Immature natural killer cell (primary cell): ENCODE data around the gene IFRD2. TPM values are rescaled to one million over a fixed set of nuclear protein-coding genes. Genes with fewer than 3 reads are reported as not detected.
"Not testable (repeated sequence)": the region's sequence is repeated elsewhere in the genome, so short reads cannot be mapped to it uniquely, and the experiment has no call there.

Experiments used
- DNase-seq, 3 donors: peaks; one replicate each; pipeline ENCODE4 v3.0.0; 2022; ENCODE audit warnings: mixed read lengths in 1 of 3
- H3K27ac Mint-ChIP-seq, 6 donors: one replicate each; pipeline ENCODE4 v1.8.0; 2020; ENCODE audit warnings: mixed read lengths in 6 of 6, mild to moderate bottlenecking in 5 of 6, inconsistent platforms in 4 of 6, moderate library complexity in 3 of 6
- H3K27me3 Mint-ChIP-seq, 3 donors: one replicate each; pipeline ENCODE4 v1.8.0; 2020 to 2021; ENCODE audit warnings: low read depth in 3 of 3, mild to moderate bottlenecking in 3 of 3, mixed read lengths in 3 of 3, moderate library complexity in 3 of 3, inconsistent platforms in 1 of 3
- H3K36me3 Mint-ChIP-seq, 3 donors: one replicate each; pipeline ENCODE4 v1.8.0; 2020; ENCODE audit warnings: mixed read lengths in 3 of 3, inconsistent platforms in 2 of 3, mild to moderate bottlenecking in 2 of 3
- H3K4me1 Mint-ChIP-seq, 2 donors: one replicate each; pipeline ENCODE4 v1.8.0; 2020; ENCODE audit warnings: inconsistent platforms in 2 of 2, mild to moderate bottlenecking in 2 of 2, mixed read lengths in 2 of 2, moderate library complexity in 1 of 2
- H3K4me3 Mint-ChIP-seq, 5 donors: one replicate each; pipeline ENCODE4 v1.8.0; 2020; ENCODE audit warnings: mild to moderate bottlenecking in 5 of 5, mixed read lengths in 5 of 5, inconsistent platforms in 3 of 5, moderate library complexity in 3 of 5
- H3K9me3 Mint-ChIP-seq, 6 donors: one replicate each; pipeline ENCODE4 v1.8.0; 2020; ENCODE audit warnings: mild to moderate bottlenecking in 6 of 6, mixed read lengths in 6 of 6, inconsistent platforms in 4 of 6, moderate library complexity in 3 of 6
- polyA plus RNA-seq, 3 donors: library from polyadenylated mRNA; unstranded; fragments of 300-500 nt; fragmentation: Illumina TruSeq; gene quantifications; one replicate each; pipeline ENCODE4 v1.2.3, GENCODE V29; 2021

The IFRD2 gene
- polyA plus RNA-seq, 3 donors from 2014 or later: 38.0 to 54.3 (median 51.3) TPM

DNA sequence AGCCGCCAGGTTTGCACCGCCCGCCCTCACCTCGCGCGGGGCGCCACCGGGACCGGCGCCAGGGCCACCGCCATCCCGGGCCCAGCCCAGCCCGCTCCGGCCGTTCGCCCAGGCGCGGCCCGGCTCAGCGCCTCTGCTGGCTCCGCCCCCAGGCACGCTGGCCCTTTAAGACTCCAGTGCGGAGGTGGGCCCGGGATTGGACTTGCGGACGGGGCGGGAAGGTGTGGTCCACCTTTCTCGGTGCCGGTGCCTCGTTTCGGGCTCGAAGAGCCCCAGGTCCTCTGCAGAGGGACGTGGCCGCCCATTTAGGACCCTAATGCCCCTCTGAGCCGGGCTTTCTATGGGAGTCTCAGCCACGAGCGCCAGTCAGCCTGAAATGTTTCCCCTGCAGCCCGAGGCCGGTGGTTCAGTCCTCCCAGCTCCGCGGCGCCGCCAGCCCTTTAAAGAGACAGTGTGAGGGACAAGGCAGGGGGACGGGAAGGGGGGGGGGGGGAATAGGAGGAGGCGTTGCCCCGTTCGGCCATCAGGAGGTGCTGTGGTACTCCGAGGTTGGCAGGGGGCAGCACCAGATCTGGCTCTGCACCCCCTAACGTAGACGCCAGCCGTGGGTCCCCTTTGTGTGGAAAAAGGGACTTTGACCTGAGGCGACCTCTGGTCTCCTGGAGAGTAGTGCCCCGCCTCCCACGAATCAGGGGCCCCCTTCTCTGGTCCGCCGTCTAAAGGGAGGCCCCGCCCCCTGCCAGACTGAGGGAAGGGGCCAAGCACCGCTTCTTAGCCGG lies 29.3 kb upstream of the IFRD2 start:
- Mint-ChIP-seq H3K27ac (peak overlapping the region; percentile 80 to 92 (median 88)), H3K27me3 (peaks cover 0 to 3% (median 2%) of the 10 kb centered on the region in 3 donors), H3K4me3 (peak overlapping the region; percentile 81 to 86 (median 85)), H3K4me1 (peaks cover 44 to 46% of the 10 kb centered on the region in 2 donors), H3K36me3 (no peaks in the 10 kb centered on the region), H3K9me3 (no peaks in the 10 kb centered on the region)
- DNase-seq: peak; percentile 80 to 82 (median 81)

DNA sequence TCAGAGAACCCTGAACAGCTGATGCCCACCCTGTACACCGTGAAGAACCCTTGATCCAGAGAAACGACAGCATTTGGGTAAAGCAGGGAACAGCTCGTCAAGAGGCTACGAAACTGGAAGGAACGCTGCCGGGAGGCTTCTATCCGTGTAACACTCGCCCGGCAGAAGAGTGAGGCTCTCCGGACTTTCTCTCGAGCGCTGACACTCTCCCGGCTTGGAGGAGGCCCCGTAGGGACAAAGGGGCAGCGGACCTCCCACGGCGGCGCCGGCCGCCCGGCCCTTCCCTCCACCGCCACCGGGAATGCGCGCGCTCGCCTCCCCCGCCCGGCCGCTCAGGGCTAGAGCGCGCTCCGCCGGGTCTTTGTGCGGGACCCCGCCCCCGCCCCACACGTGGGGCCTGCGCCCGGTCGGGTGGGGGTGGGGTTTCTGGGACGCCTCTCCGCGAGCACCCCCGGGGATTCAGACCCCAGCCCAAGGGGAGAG lies 28.7 kb upstream of the IFRD2 start:
- H3K9me3 Mint-ChIP-seq: no peaks in the 10 kb centered on the region
- peak overlapping the region; percentile 69 to 94 (median 90) for H3K27ac Mint-ChIP-seq
- H3K4me3 Mint-ChIP-seq: peak overlapping the region; percentile 91 to 96 (median 94)
- H3K4me1 Mint-ChIP-seq: peaks cover 48 to 50% of the 10 kb centered on the region in 2 donors
- H3K27me3 Mint-ChIP-seq: peaks cover 0 to 4% (median 4%) of the 10 kb centered on the region in 3 donors
- no peaks in the 10 kb centered on the region for H3K36me3 Mint-ChIP-seq
- no peak for DNase-seq

DNA sequence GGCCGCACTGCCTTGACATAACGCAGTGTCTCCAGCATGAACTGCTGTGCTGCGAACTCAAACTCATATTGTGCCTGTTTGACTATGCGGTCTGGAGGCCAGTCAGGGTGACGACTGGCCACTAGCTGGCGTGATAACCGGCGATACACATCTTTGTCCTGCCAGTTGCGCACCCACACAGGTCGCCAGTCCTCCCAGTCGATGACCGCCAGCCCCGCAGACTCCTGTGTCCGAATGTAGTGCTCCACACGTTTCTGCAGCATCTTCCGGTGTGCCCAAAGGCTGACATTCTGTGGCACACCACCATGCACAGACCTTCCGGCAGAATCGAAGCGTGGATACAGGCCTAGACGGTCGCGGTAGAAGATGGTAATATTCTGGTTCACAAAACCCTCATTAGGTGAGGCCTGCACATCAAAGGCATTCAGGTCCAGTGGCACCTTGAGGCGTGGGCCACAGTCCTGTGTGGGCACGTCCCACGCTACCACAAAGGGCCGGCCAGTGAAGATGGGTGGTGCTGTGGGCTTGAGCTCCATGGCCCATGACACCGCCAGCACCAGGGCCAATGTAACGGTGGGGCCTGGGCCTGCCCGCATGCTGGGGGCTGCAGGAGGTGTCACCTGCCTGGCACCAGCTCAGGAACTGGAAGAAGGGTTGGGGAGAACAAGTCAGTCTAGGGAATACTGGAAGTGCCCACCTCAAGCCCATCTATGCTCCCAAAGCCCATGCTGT lies 27.8 kb upstream of the IFRD2 start:
- H3K4me3 Mint-ChIP-seq: peak overlapping the region; percentile 91 to 96 (median 94)
- H3K36me3 Mint-ChIP-seq: peaks cover 0 to 3% (median 2%) of the 10 kb centered on the region in 3 donors
- no peak for DNase-seq
- no peaks in the 10 kb centered on the region for H3K9me3 Mint-ChIP-seq
- H3K4me1 Mint-ChIP-seq: peaks cover 49 to 51% of the 10 kb centered on the region in 2 donors
- peak overlapping the region in 5 of 6 donors; percentile 78 to 94 (median 90) for H3K27ac Mint-ChIP-seq
- peaks cover 0 to 4% (median 4%) of the 10 kb centered on the region in 3 donors for H3K27me3 Mint-ChIP-seq

DNA sequence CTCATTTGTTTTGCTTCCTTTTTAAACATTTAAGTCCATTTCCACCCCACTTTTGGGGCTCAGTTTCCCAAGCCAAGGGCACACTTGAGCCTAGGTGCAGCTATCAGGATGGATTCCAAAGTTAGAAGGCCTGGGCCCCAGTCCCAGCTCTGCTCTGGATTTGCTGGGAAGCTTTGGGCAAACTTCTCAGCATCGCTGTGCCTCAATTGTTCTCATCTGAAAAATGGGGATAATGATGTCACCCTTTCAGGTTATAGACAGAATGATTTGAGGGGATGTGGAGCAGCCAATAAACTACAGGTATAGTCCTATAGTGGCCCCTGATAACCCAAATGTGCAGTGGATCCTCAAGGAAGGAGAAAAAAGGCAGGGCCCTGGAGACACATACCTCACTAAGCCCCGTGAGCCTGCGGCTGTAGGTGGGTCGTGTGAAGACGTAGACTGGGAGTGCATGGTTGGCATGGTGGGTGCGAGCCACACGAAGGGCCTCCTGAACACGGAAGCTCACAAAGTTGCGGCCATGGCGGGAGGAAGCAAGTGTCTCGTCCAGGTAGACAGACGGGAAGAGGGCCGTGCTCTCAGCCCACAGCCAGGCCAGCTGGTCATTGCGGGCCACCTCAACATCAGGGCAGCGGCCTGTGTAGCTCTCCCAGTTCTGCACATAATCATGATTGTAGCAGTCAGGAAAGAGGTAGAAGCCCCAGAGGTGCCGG lies 27.1 kb upstream of the IFRD2 start:
- peaks cover 0 to 4% (median 3%) of the 10 kb centered on the region in 3 donors for H3K36me3 Mint-ChIP-seq
- peaks cover 0 to 4% (median 4%) of the 10 kb centered on the region in 3 donors for H3K27me3 Mint-ChIP-seq
- DNase-seq: no peak
- no peaks in the 10 kb centered on the region for H3K9me3 Mint-ChIP-seq
- peak overlapping the region; percentile 62 to 96 (median 74) for H3K4me3 Mint-ChIP-seq
- peak overlapping the region in 5 of 6 donors; percentile 74 to 79 (median 76) for H3K27ac Mint-ChIP-seq
- peaks cover 43 to 46% of the 10 kb centered on the region in 2 donors for H3K4me1 Mint-ChIP-seq

DNA sequence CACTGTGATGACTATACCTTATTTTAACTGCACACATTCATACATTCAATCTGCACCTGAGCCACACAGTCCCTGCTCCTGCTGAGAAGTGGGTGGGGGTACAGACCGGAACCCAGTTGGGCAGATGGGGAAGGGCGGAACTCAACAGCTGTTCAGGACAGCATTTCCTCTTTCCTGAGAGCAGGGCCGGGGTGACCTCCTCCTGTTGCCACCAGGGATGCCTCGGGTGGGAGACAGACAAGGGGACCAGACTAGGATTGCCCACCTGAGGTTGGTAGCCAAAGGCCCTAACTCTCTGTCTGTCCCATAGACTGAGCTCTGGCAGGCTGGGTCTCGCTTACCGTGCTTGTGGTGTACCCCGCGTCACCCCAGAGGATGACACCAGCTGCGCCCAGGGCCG lies 26.4 kb upstream of the IFRD2 start:
- H3K4me3 Mint-ChIP-seq: peak overlapping the region; percentile 65 to 96 (median 72)
- peak overlapping the region; percentile 71 to 79 (median 75) for H3K27ac Mint-ChIP-seq
- no peaks in the 10 kb centered on the region for H3K9me3 Mint-ChIP-seq
- peaks cover 0 to 4% (median 4%) of the 10 kb centered on the region in 3 donors for H3K27me3 Mint-ChIP-seq
- H3K4me1 Mint-ChIP-seq: peaks cover 48 to 49% of the 10 kb centered on the region in 2 donors
- peaks cover 0 to 6% (median 4%) of the 10 kb centered on the region in 3 donors for H3K36me3 Mint-ChIP-seq
- no peak for DNase-seq

DNA sequence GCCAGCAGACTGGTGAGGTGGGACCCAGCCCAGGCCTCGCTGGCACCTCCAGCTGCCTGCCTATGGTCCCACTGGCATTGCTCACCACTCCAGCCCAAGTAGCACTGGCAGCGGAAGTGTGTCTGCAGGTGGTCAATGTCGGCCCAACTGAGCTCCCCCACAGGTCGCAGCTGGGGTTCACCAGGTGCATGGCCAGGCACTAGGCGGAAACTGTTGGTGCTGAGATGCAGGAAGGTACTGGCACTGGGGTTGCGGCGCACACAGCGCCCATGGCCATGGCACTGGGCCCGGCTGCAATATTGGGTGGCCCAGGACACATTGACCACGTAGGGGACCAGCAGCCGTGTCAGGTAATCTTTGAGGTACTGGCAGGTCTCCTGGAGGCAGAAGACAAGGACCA lies 25.9 kb upstream of the IFRD2 start:
- Mint-ChIP-seq H3K4me1 (peaks cover 48 to 49% of the 10 kb centered on the region in 2 donors), H3K27ac (peak overlapping the region in 3 of 6 donors; percentile 74 to 79 (median 76)), H3K4me3 (peak overlapping the region in 4 of 5 donors; percentile 59 to 96 (median 72)), H3K9me3 (no peaks in the 10 kb centered on the region), H3K27me3 (peaks cover 0 to 4% (median 4%) of the 10 kb centered on the region in 3 donors), H3K36me3 (peaks cover 0 to 6% (median 4%) of the 10 kb centered on the region in 3 donors)
- no peak for DNase-seq

DNA sequence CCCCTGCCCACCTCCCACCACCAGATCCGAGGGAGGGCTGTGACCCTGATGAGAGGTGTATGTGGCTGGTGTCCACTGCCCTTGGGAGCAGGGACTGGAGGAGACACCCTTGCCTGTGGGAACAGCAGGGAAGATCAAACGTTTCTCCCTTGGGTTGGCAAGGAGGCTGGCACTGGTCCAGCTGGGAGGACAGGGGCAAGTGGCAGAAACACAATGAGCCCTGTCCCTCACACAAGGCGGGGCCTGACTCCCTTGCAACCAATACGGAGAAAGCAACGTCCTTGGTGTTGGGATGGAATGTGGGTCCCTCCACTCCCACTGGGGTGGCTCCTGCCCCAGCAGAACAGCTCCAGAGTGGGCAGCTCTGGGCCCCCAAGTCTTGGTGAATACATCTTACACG lies 25.1 kb upstream of the IFRD2 start:
- Mint-ChIP-seq H3K9me3 (no peaks in the 10 kb centered on the region), H3K27ac (peak overlapping the region in 1 of 6 donors; percentile 61), H3K36me3 (peaks cover 0 to 6% (median 4%) of the 10 kb centered on the region in 3 donors), H3K27me3 (peaks cover 0 to 5% (median 4%) of the 10 kb centered on the region in 3 donors), H3K4me1 (peaks cover 46 to 49% of the 10 kb centered on the region in 2 donors), H3K4me3 (peak overlapping the region in 1 of 5 donors; percentile 12)
- no peak for DNase-seq

DNA sequence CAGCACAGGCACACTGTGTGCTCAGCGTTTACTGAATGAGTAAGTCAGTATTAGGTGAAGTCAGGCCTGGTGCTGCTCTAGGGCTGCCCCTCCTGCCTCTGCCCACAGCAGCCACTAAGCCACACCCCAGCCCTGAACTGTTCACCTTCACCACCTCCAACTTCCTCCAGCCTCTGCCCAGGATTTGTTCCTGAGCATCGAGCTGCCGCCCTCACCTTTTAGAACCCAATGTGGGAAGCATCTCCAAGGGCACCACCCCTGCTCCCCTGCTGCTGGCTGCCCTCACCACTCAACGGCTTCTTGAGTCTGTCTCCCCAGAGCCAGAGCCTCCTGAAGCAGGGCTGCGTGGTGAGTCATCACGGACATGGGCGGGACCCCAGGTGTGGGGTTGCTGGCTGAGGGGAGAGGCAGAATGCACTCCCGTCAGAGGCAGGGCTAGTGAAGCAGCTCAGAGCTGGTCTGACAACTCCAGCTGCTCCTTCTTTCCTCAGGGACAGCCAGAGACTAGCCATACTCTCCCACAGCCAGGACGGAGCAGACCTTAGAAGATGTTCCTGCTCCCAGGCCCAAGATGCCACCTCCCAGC lies 24.5 kb upstream of the IFRD2 start:
- peak overlapping the region; percentile 45 to 70 (median 52) for H3K4me3 Mint-ChIP-seq
- peaks cover 0 to 5% (median 4%) of the 10 kb centered on the region in 3 donors for H3K27me3 Mint-ChIP-seq
- no peaks in the 10 kb centered on the region for H3K9me3 Mint-ChIP-seq
- H3K4me1 Mint-ChIP-seq: peaks cover 46 to 49% of the 10 kb centered on the region in 2 donors
- peak overlapping the region; percentile 34 to 89 (median 70) for H3K27ac Mint-ChIP-seq
- DNase-seq: no peak
- H3K36me3 Mint-ChIP-seq: peaks cover 0 to 6% (median 4%) of the 10 kb centered on the region in 3 donors

DNA sequence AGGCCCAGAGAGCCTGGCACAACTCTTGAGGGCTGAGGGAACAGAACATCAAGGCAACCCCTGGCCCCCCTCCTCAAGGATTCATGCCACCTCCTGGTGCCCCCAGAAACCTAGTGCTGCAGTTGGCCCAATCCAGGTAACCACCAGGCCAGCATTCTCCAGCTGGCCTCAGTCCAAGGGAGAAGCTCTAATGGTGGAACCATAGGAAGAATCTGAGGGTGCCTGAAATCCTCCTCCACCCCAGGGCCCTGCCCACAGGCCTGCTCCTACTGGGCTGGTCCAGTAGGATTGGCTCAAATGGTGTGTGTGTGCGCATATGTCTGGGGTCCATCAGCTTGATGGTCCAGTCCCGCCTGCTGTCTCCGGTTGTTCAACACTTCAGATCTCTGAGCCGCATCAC lies 22.6 kb upstream of the IFRD2 start:
- Mint-ChIP-seq H3K36me3 (peaks cover 0 to 6% (median 4%) of the 10 kb centered on the region in 3 donors), H3K27me3 (peaks cover 0 to 4% (median 3%) of the 10 kb centered on the region in 3 donors), H3K9me3 (no peaks in the 10 kb centered on the region), H3K27ac (no peak overlapping the region), H3K4me3 (no peak overlapping the region), H3K4me1 (peaks cover 36 to 39% of the 10 kb centered on the region in 2 donors)
- DNase-seq: no peak

DNA sequence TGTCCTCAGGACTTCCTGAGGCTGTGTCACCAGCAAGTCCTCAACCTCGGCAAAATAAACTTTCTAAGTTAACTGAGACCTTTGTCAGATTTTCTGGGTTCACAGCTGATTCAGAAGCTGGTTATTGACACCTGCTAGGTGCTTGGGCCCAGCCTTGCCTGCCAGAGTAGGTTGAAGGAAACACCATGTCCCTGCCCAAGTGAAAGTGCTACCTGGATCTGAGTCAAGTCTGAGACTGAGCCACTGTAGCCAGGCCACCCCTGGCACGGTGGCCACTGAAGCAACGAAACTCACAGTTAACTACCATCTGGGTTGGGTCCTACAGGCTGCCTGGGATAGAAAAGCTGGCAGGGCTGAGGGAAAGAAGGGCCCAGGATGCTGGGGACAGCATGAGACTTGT lies 22.1 kb upstream of the IFRD2 start:
- H3K36me3 Mint-ChIP-seq: peaks cover 0 to 6% (median 4%) of the 10 kb centered on the region in 3 donors
- no peaks in the 10 kb centered on the region for H3K9me3 Mint-ChIP-seq
- no peak for DNase-seq
- H3K4me3 Mint-ChIP-seq: no peak overlapping the region
- H3K27me3 Mint-ChIP-seq: peaks cover 0 to 4% (median 3%) of the 10 kb centered on the region in 3 donors
- H3K4me1 Mint-ChIP-seq: peaks cover 32 to 34% of the 10 kb centered on the region in 2 donors
- peak overlapping the region in 2 of 6 donors; percentile 31 to 43 for H3K27ac Mint-ChIP-seq

DNA sequence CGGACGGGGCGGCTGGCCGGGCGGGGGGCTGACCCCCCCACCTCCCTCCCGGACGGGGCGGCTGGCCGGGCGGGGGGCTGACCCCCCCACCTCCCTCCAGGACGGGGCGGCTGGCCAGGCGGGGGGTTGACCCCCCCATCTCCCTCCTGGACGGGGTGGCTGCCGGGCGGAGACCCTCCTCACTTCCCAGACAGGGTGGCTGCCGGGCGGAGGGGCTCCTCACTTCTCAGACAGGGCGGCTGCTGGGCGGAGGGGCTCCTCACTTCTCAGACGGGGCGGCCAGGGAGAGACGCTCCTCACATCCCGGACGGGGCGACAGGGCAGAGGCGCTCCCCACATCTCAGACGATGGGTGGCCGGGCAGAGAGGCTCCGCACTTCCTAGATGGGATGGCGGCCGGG lies 19.8 kb upstream of the IFRD2 start:
- H3K27ac Mint-ChIP-seq, H3K36me3 Mint-ChIP-seq, H3K27me3 Mint-ChIP-seq, DNase-seq, H3K4me3 Mint-ChIP-seq, H3K9me3 Mint-ChIP-seq: not testable (repeated sequence)
- H3K4me1 Mint-ChIP-seq: peaks cover 17 to 18% of the 10 kb centered on the region in 2 donors

DNA sequence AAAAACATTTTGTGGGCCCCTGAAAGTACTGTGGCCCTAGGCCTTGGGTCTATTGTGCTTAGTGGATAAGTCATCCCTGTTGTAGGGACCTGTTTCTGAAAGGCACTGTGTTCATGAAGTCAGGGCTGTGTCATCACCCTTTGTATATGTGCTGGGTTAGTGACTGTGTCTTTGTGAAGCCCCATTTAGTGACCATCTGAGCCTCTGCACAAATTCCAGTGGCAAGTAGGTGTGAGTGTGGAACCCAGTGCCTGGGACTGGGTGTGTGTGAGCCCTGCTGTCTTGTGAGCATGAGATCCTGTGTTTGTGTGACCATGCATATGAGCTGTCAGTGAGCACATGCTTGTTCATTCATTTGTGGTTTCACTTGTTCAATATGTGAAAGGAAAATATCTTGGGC lies 12.4 kb upstream of the IFRD2 start:
- Mint-ChIP-seq H3K27me3 (peaks cover 0 to 3% (median 0%) of the 10 kb centered on the region in 3 donors), H3K27ac (no peak overlapping the region)
- DNase-seq: no peak

More for the DNA sequence above, 12.4 kb upstream of the IFRD2 start:
- Mint-ChIP-seq H3K36me3 (no peaks in the 10 kb centered on the region), H3K9me3 (no peaks in the 10 kb centered on the region), H3K4me3 (no peak overlapping the region), H3K4me1 (peaks cover 10 to 14% of the 10 kb centered on the region in 2 donors)
